K562 (cell line): ENCODE results near the gene GALK2. TPM values are rescaled to one million over a fixed set of nuclear protein-coding genes. Genes with fewer than 3 reads are reported as not detected.

Experiments used
- ATAC-seq: fragments of 200-7000 bp; cut with Tn5 transposase; 3 replicates; pipeline ENCODE4 v1.9.1; 2020; ENCODE audit warnings: moderate library complexity
- BruUV-seq: library from RNA; stranded (reverse); fragments of 400-500 nt; replicated peaks from 2 replicates; lab custom pipeline; 2021; lab: Mats Ljungman, UMichigan
- CTCF ChIA-PET: fragments of 300-600 bp; formaldehyde crosslinking; extraction: SDS; loops from one replicate; lab custom pipeline; 2021; ENCODE audit warnings: low intra/inter-chr PET ratio; lab: Yijun Ruan, JAX
- POLR2A ChIA-PET: fragments of 300-600, 350-650 bp; sonication (Branson Sonifier 250); formaldehyde crosslinking; extraction: SDS; loops from one replicate; lab custom pipeline; 2021; ENCODE audit warnings: antibody characterized with exemption, inconsistent platforms; lab: Yijun Ruan, JAX
- DNase-seq, 4 experiments: peaks; one replicate each; pipeline versions ENCODE4 v3.0.0 to v3.0.0-alpha.2; 2011 to 2018; ENCODE audit warnings: low spot score in 3 of 4, mixed read lengths in 3 of 4; ENCODE audit errors: extremely low read depth in 1 of 4
- FAIRE-seq: peaks from 2 replicates; lab custom pipeline; 2011; peaks lifted over from hg19 to GRCh38; lab: Jason Lieb, UNC
- H2AFZ ChIP-seq: 2 replicates; pipeline ENCODE4 v1.6.0; 2011; ENCODE audit warnings: low read depth, low read length, control low read depth, inconsistent platforms
- H3K27ac ChIP-seq: fragments of 200-600 bp; 3 replicates; pipeline ENCODE4 v1.8.0; 2011; ENCODE audit warnings: low read depth, mild to moderate bottlenecking, control low read depth, inconsistent platforms, low read length, moderate library complexity, mixed read lengths; ENCODE audit errors: extremely low read depth
- H3K27me3 ChIP-seq, 2 experiments: fragments of 300-600 bp in 1 of 2; 2 replicates in 1 of 2; 3 replicates in 1 of 2; pipeline versions ENCODE4 v1.6.0 to v1.8.0; 2011; ENCODE audit warnings: inconsistent platforms in 2 of 2, low read length in 2 of 2, mild to moderate bottlenecking in 1 of 2, mixed read lengths in 1 of 2, moderate library complexity in 1 of 2; ENCODE audit not compliant: control insufficient read depth in 2 of 2, insufficient read depth in 2 of 2
- H3K36me3 ChIP-seq: fragments of 300-600 bp; 3 replicates; pipeline ENCODE4 v1.8.0; 2011; ENCODE audit warnings: mild to moderate bottlenecking, low read length, inconsistent platforms; ENCODE audit not compliant: control insufficient read depth, insufficient read depth
- H3K4me1 ChIP-seq, 2 experiments: fragments of 200-600 bp in 1 of 2; replicated peaks in 1 of 2; 2 replicates in 1 of 2; 3 replicates in 1 of 2; pipeline versions ENCODE4 v1.5.1 to v1.8.0; 2011; ENCODE audit warnings: inconsistent platforms in 2 of 2, low read length in 2 of 2, mild to moderate bottlenecking in 1 of 2, mixed read lengths in 1 of 2, moderate library complexity in 1 of 2; ENCODE audit not compliant: control insufficient read depth in 2 of 2, insufficient read depth in 2 of 2
- H3K4me2 ChIP-seq: 2 replicates; pipeline ENCODE4 v1.6.1; 2011; ENCODE audit warnings: low read length, control low read depth, inconsistent platforms, mixed read lengths; ENCODE audit not compliant: insufficient read depth
- H3K4me3 ChIP-seq: fragments of 200-600 bp; sonication (generic), shearing (Covaris generic); 2 replicates; pipeline ENCODE4 v1.5.1; 2016; ENCODE audit warnings: control low read depth, inconsistent platforms
- H3K79me2 ChIP-seq: fragments of 200-600 bp; 3 replicates; pipeline ENCODE4 v1.8.0; 2011; ENCODE audit warnings: low read length, inconsistent platforms; ENCODE audit not compliant: control insufficient read depth, insufficient read depth
- H3K9ac ChIP-seq, 2 experiments: 2 replicates each; pipeline versions ENCODE4 v1.6.0 to v1.6.1; 2011; ENCODE audit warnings: low read depth in 2 of 2, low read length in 2 of 2, control low read depth in 1 of 2, inconsistent platforms in 1 of 2, mild to moderate bottlenecking in 1 of 2, mixed read lengths in 1 of 2; ENCODE audit not compliant: insufficient read depth in 1 of 2
- H3K9me1 ChIP-seq: one replicate; pipeline ENCODE4 v1.6.0; 2011; ENCODE audit warnings: inconsistent platforms, mild to moderate bottlenecking, low read length, moderate library complexity; ENCODE audit not compliant: control insufficient read depth, insufficient read depth
- H3K9me3 ChIP-seq: replicated peaks from 2 replicates; pipeline ENCODE4 v1.5.1; 2011; ENCODE audit warnings: low read depth, low read length, inconsistent platforms; ENCODE audit not compliant: control insufficient read depth, insufficient read depth
- H4K20me1 ChIP-seq: replicated peaks from 2 replicates; pipeline ENCODE4 v1.6.1; 2011; ENCODE audit warnings: low read length, inconsistent platforms, mixed read lengths; ENCODE audit not compliant: control insufficient read depth, insufficient read depth
- CHD7 ChIP-seq: fragments of 200-600 bp; sonication (generic); IDR thresholded peaks from one replicate; pipeline ENCODE4 v1.6.1; 2012; ENCODE audit warnings: mild to moderate bottlenecking, low read depth, low read length, inconsistent platforms
- COPS2 ChIP-seq: fragments of 450-650 bp; conservative IDR thresholded peaks from 2 replicates; pipeline ENCODE4 v1.6.1; 2016; ENCODE audit warnings: mild to moderate bottlenecking, moderate library complexity
- PKNOX1 ChIP-seq: fragments of 450-650 bp; IDR thresholded peaks from 2 replicates; pipeline ENCODE4 v1.6.1; 2016
- RAD21 ChIP-seq, 2 experiments: fragments of 250-450 bp in 1 of 2; fragments of 450-650 bp in 1 of 2; sonication (Bioruptor Pico) in 1 of 2; formaldehyde crosslinking in 1 of 2; IDR thresholded peaks in 1 of 2; conservative IDR thresholded peaks in 1 of 2; 2 replicates each; pipeline versions ENCODE4 v1.4.0 to v1.8.0; 2020 to 2022; ENCODE audit warnings: mild to moderate bottlenecking in 2 of 2, moderate library complexity in 1 of 2
- WGBS: fragments of 100-300 bp; shearing (Covaris generic); methylation state at CpG from one replicate; pipeline ENCODE4 v1.1.6; 2016; ENCODE audit warnings: low coverage, mixed read lengths; ENCODE audit not compliant: insufficient coverage; ENCODE audit errors: missing lambda C conversion rate; 5-methylcytosine and 5-hydroxymethylcytosine counted together
- in situ Hi-C: fragments of 300-500 bp; cut with MboI; formaldehyde crosslinking; loops from 4 replicates; pipeline ENCODE4 v1.15.0; 2018; ENCODE audit warnings: inconsistent platforms, mixed read lengths
- intact Hi-C: fragments of 100-400 bp; cut with micrococcal nuclease; formaldehyde crosslinking; loops from 2 replicates; pipeline ENCODE4 v1.14.2; 2022
- polyA plus RNA-seq, 8 experiments: library from polyadenylated mRNA; depleted of rRNA in 4 of 8; stranded (reverse) in 5 of 8; unstranded in 3 of 8; fragments of >200 nt; fragmentation: Nextera tagmentation in 2 of 8; fragmentation: Illumina TruSeq in 1 of 8; extraction: Ambion mirVana in 2 of 8; extraction: Trizol in 1 of 8; gene quantifications; 2 replicates each; pipeline versions ENCODE4 v1.2.1 to v1.2.3, GENCODE V29; 2011 to 2014; ENCODE audit warnings: inconsistent platforms in 1 of 8, missing spikeins in 1 of 8
- total RNA-seq, 7 experiments: library from RNA; depleted of rRNA in 6 of 7; stranded (reverse); fragments of >200 nt in 6 of 7; fragmentation: Illumina TruSeq in 2 of 7; extraction: Trizol in 2 of 7; gene quantifications; 2 replicates each; pipeline versions ENCODE4 v1.2.1 to v1.2.3, GENCODE V29; 2011 to 2021; ENCODE audit warnings: low replicate concordance in 1 of 7

Gene GALK2
- total and polyA plus RNA-seq, 9 of the 15 experiments (the other 6 are each of a cell fraction or from before 2014, with no cell fraction given), result 32.8 to 82.0 (median 54.4) TPM

GRCh38 chr15:49145651-49146609 lies 24.1 kb upstream of the GALK2 start:
- BruUV-seq, result no TSS peak
- Histone ChIP-seq H3K4me2 (no peak overlapping the region), H3K9ac (no peak overlapping the region), H3K79me2 (peaks cover 93% of the 10 kb centered on the region), H3K4me1 (no peaks in the 10 kb centered on the region; a peak in 2 of 5 replicates), H3K9me1 (no peaks in the 10 kb centered on the region), H2AFZ (no peak overlapping the region), H3K9me3 (no peaks in the 10 kb centered on the region), H3K4me3 (no peak overlapping the region), H3K27ac (0 out of 3 replicates have a peak overlapping the region, but pooled peaks have one; percentile 11), H4K20me1 (peaks cover 17% of the 10 kb centered on the region), H3K36me3 (peaks cover 66% of the 10 kb centered on the region), H3K27me3 (no peaks in the 10 kb centered on the region)
- CTCF ChIA-PET, result interaction anchor here (0.6 to 1.2 kb wide), 3 partner anchors 79 to 284 kb away, joined by 3 to 4 read pairs (median 3); partner anchors contain the start of gene SECISBP2L
- ATAC-seq, result peak; percentile 79
- in situ Hi-C loops, result no loop called here
- DNase-seq, result peak in 3 of 4 experiments; percentile 17 to 63 (median 30)
- intact Hi-C loops, result loop anchor here (1.0 to 5.0 kb wide), 4 partner anchors 81 to 284 kb away; partner anchors contain the start of gene SECISBP2L
- FAIRE-seq, result peak; percentile 81
- 25% methylated on average over 3 of the region's 3 CpGs for WGBS
- POLR2A ChIA-PET, result interaction anchor here (0.6 to 1.1 kb wide), 2 partner anchors 10 to 710 kb away, joined by 3 to 5 read pairs; partner anchors contain the start of gene COPS2
- TF ChIP-seq PKNOX1 (peak; percentile 75), RAD21 (CRISPR knock-in tag; conservative IDR thresholded peaks at IDR 0.05 in 1 of 2, IDR thresholded peaks at IDR 0.05 in 1 of 2) (peak; percentile 50 to 59), COPS2 (no peak), CHD7 (no peak)
